Loucy (cell line): ENCODE measurements around the gene ZNF597.

Source experiments
- H2AFZ ChIP-seq: fragments of 200-600 bp; sonication (generic); 2 replicates; pipeline ENCODE4 v1.6.0; 2016; ENCODE audit warnings: antibody characterized with exemption, mild to moderate bottlenecking, low read length, moderate library complexity
- H3F3A ChIP-seq: fragments of 200-600 bp; 2 replicates; pipeline ENCODE4 v1.6.0; 2016; ENCODE audit warnings: antibody characterized with exemption, low read depth, mild to moderate bottlenecking
- H3K27me3 ChIP-seq: fragments of 200-600 bp; sonication (generic); 2 replicates; pipeline ENCODE4 v1.6.1; 2014; ENCODE audit warnings: low read length, mild to moderate bottlenecking; ENCODE audit not compliant: insufficient read depth, poor library complexity, severe bottlenecking
- H3K36me3 ChIP-seq: fragments of 200-600 bp; sonication (generic); 2 replicates; pipeline ENCODE4 v1.6.1; 2016; ENCODE audit warnings: low read length; ENCODE audit not compliant: insufficient read depth
- H3K4me1 ChIP-seq: fragments of 200-600 bp; sonication (generic); 2 replicates; pipeline ENCODE4 v1.5.1; 2014; ENCODE audit warnings: low read length, mild to moderate bottlenecking; ENCODE audit not compliant: insufficient read depth, poor library complexity, severe bottlenecking
- H3K4me2 ChIP-seq: fragments of 200-600 bp; sonication (generic); 2 replicates; pipeline ENCODE4 v1.6.0; 2014; ENCODE audit warnings: antibody characterized with exemption, low read length, low read depth, mild to moderate bottlenecking; ENCODE audit not compliant: poor library complexity, severe bottlenecking
- H3K4me3 ChIP-seq: fragments of 200-600 bp; sonication (generic); 2 replicates; pipeline ENCODE4 v1.5.1; 2014; ENCODE audit warnings: low read length, mild to moderate bottlenecking, mixed read lengths; ENCODE audit not compliant: poor library complexity, severe bottlenecking
- H3K79me2 ChIP-seq: fragments of 200-600 bp; sonication (generic); 2 replicates; pipeline ENCODE4 v1.6.1; 2014; ENCODE audit warnings: low read length; ENCODE audit not compliant: insufficient read depth
- H3K9ac ChIP-seq: fragments of 200-600 bp; sonication (generic); 2 replicates; pipeline ENCODE4 v1.6.0; 2014; ENCODE audit warnings: mild to moderate bottlenecking, low read depth, low read length, moderate library complexity; ENCODE audit not compliant: poor library complexity, severe bottlenecking
- H3K9me2 ChIP-seq: fragments of 200-600 bp; sonication (generic); replicated peaks from 2 replicates; pipeline ENCODE4 v1.6.1; 2016; ENCODE audit warnings: low read depth, low read length, mixed read lengths
- H3K9me3 ChIP-seq: fragments of 200-600 bp; sonication (generic); 2 replicates; pipeline ENCODE4 v1.6.1; 2014; ENCODE audit warnings: mild to moderate bottlenecking, antibody characterized with exemption, low read length, low read depth; ENCODE audit not compliant: insufficient read depth
- H4K20me1 ChIP-seq: fragments of 200-600 bp; sonication (generic); 2 replicates; pipeline ENCODE4 v1.6.0; 2014; ENCODE audit warnings: antibody characterized with exemption, low read length, mild to moderate bottlenecking; ENCODE audit not compliant: insufficient read depth, poor library complexity, severe bottlenecking
- EZH2phosphoT487 ChIP-seq: fragments of 200-600 bp; IDR thresholded peaks from 2 replicates; pipeline ENCODE4 v1.6.1; 2018; ENCODE audit warnings: antibody characterized with exemption, mild to moderate bottlenecking, moderate library complexity, borderline replicate concordance
- TF ChIP-seq, protein P1 (sequence below): fragments of 200-600 bp; sonication (generic); conservative IDR thresholded peaks from 2 replicates; pipeline ENCODE4 v1.5.1; 2014; ENCODE audit warnings: mild to moderate bottlenecking, antibody characterized with exemption, low read length

ZNF597 gene

DNA sequence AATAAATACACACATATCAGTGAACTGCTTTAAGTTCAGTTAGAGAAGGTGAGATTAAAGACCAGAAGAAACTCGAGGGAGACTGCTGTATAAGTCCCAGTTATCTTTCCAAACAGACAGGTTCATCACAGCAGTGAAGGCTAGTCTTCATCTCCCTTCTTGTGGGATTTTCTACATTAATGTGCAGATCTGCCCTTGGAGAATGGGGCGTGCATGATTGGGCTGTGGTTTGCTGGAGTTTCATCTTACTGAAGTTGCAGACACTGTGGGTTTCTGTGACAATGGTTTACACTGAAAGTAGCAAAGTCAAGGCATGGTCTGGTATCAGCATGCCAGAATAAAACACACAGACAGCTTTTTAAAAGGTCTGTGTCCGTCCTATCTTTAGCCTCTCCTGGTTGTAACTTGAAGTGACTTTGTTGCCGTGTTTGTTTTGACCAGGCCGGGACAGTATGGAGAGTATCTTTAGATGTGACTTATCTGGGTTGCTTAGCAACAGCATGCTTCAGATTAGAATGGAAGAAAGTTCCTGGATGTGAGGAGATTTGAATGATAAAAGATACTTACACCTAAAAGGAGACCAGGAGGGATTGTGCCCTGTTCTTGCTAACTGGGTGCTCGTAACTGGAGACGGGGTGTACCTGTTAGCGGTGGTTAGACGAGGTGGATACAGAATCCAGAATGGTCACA, 16.2 kb upstream of the ZNF597 start:
- H3K36me3 ChIP-seq: no peaks in the 10 kb centered on the region
- no peak overlapping the region for H2AFZ ChIP-seq
- TF ChIP-seq EZH2phosphoT487: no peak
- peak overlapping the region; percentile 89 for H3K9ac ChIP-seq
- peaks cover 26% of the 10 kb centered on the region for H3K4me1 ChIP-seq
- peak overlapping the region; percentile 87 for H3K4me3 ChIP-seq
- peak overlapping the region; percentile 96 for H3K4me2 ChIP-seq
- peaks cover 58% of the 10 kb centered on the region for H3K79me2 ChIP-seq
- peaks cover 10% of the 10 kb centered on the region for H4K20me1 ChIP-seq
- 0 out of 2 replicates have a peak, but pooled peaks cover 4% of the 10 kb centered on the region for H3F3A ChIP-seq
- no peaks in the 10 kb centered on the region for H3K9me3 ChIP-seq
- H3K9me2 ChIP-seq: no peaks in the 10 kb centered on the region
- no peaks in the 10 kb centered on the region for H3K27me3 ChIP-seq

DNA sequence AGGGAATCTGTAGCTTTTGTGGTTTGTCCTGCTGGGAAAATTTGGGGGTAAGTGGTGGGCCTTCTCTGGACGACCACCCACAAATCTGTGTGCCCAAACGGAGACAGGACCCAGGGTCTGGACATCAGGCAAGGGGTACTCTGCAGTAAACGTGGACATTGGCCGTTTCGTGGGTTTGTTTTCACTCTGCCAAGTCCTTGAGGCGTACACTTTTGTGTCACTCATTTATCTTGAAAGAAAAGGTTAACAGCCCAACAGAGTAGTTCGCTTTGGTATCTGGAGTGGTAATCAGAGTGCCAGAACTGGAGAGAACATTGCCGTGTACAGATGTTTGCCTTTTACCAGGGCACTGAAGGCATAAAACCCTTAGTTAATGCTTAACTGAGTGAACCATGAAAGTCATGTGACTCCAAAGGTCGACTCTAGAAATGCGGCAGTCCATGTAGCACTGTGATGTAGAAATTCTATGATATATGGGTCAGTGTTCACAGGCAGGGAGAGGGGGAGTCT, 15.6 kb upstream of the ZNF597 start:
- Histone ChIP-seq H3K9ac (peak overlapping the region; percentile 89), H3K9me2 (no peaks in the 10 kb centered on the region), H3K9me3 (no peaks in the 10 kb centered on the region), H3K36me3 (no peaks in the 10 kb centered on the region), H3K4me2 (peak overlapping the region; percentile 96), H3K4me3 (peak overlapping the region; percentile 87), H3F3A (0 out of 2 replicates have a peak, but pooled peaks cover 4% of the 10 kb centered on the region), H3K4me1 (peaks cover 23% of the 10 kb centered on the region), H3K27me3 (no peaks in the 10 kb centered on the region), H2AFZ (no peak overlapping the region), H4K20me1 (peaks cover 10% of the 10 kb centered on the region), H3K79me2 (peaks cover 56% of the 10 kb centered on the region)
- TF ChIP-seq EZH2phosphoT487: no peak
- TF ChIP-seq, protein P1, sequence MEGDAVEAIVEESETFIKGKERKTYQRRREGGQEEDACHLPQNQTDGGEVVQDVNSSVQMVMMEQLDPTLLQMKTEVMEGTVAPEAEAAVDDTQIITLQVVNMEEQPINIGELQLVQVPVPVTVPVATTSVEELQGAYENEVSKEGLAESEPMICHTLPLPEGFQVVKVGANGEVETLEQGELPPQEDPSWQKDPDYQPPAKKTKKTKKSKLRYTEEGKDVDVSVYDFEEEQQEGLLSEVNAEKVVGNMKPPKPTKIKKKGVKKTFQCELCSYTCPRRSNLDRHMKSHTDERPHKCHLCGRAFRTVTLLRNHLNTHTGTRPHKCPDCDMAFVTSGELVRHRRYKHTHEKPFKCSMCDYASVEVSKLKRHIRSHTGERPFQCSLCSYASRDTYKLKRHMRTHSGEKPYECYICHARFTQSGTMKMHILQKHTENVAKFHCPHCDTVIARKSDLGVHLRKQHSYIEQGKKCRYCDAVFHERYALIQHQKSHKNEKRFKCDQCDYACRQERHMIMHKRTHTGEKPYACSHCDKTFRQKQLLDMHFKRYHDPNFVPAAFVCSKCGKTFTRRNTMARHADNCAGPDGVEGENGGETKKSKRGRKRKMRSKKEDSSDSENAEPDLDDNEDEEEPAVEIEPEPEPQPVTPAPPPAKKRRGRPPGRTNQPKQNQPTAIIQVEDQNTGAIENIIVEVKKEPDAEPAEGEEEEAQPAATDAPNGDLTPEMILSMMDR: no peak

DNA sequence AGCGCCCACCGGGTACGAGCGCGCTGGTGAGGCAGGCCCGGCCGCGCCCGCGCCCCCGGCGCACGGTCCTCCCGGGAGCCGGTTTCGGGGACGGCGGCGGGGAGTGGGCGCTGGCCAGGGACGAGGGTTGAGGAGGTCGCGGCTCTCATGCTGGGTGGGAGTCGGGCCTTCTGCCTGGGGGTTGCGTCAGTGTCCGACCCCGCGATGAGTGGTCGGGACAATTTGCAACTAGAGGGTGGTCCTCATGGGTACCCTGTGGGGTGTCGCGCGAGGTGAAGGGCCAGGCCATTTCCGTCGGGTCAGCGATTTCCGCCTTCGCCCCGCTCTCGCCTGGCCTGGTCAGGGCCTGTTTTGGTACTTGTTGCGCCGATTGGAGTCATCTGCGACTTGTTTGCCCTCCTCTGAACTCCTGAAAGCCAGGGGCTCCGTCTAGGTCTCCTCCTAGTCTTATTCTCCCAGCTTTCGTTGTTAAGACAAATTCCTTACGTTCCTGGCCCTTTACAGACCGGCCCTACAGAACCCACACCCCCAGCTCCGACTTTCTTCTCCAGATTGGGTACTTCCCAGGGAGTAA, 15.1 kb upstream of the ZNF597 start:
- Histone ChIP-seq H3K4me2 (peak overlapping the region; percentile 96), H3K27me3 (no peaks in the 10 kb centered on the region), H3F3A (0 out of 2 replicates have a peak, but pooled peaks cover 4% of the 10 kb centered on the region), H3K9ac (peak overlapping the region; percentile 89), H3K9me3 (no peaks in the 10 kb centered on the region), H3K36me3 (no peaks in the 10 kb centered on the region), H3K79me2 (peaks cover 52% of the 10 kb centered on the region), H3K4me3 (peak overlapping the region; percentile 87), H2AFZ (no peak overlapping the region), H3K4me1 (peaks cover 23% of the 10 kb centered on the region), H3K9me2 (no peaks in the 10 kb centered on the region), H4K20me1 (peaks cover 10% of the 10 kb centered on the region)
- no peak for TF ChIP-seq EZH2phosphoT487
- TF ChIP-seq, protein P1: no peak
